ENCODE data around the gene HOXB5.

The HOXB5 gene

DNA sequence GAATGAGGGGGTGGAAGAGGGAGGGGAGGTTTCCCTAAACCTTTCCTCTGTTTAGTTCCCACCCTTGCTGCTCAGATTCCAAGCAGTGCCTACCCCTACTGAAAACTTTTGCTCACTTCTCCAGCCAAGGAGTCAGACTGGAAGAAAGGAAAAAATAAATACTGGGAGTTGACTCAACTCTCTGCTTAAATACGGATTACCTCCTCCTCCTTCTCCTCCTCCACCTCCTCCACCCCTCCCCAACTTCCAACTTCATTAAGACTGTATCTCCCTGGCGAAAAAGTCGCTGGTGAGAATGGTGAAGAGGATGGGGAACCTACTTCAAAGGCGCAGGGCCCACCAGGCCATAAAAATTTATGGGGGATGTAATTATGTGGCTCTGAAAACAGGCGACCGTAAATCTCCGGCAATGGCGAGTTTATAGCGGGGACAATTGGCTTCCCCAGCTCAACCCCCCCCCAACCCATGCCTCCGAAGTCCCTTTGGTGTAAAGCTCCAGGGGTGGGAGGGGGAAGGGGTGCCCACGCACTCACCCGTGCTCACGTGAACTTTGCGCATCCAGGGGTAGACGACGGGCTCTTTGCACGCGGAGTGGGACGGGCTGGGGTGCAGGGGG, 16.1 kb downstream of the HOXB5 start (continued):
- TF ChIP-seq ZNF76 (tag by site-specific recombination; IDR thresholded peaks at IDR 0.05; ENCODE audit: borderline replicate concordance, low read depth) (peak; percentile 60; the same call in 1 of the 2 replicates), ZNF138 (tag by site-specific recombination; IDR thresholded peaks at IDR 0.05; ENCODE audit: borderline replicate concordance) (no peak), ZBTB1 (tag by site-specific recombination; IDR thresholded peaks at IDR 0.05) (no peak; the same call in 1 of the 2 replicates), HOXA7 (CRISPR knock-in tag; IDR thresholded peaks at IDR 0.05; ENCODE audit: borderline replicate concordance) (no peak), ZNF548 (tag by site-specific recombination; IDR thresholded peaks at IDR 0.05) (no peak), ZNF514 (tag by site-specific recombination; IDR thresholded peaks at IDR 0.05) (no peak), ZNF157 (tag by site-specific recombination; IDR thresholded peaks at IDR 0.05) (no peak), ZNF785 (tag by site-specific recombination; IDR thresholded peaks at IDR 0.05) (0 out of 2 replicates have a peak, but pooled peaks have one; percentile 45), YY2 (tag by site-specific recombination; IDR thresholded peaks at IDR 0.05) (no peak), ZNF2 (tag by site-specific recombination; IDR thresholded peaks at IDR 0.05) (peak; percentile 66), ZSCAN16 (tag by site-specific recombination; IDR thresholded peaks at IDR 0.05) (peak; percentile 81; the same call in 1 of the 2 replicates), ZBTB21 (tag by site-specific recombination; IDR thresholded peaks at IDR 0.05) (0 out of 2 replicates have a peak, but pooled peaks have one; percentile 42), ZNF335 (tag by site-specific recombination; conservative IDR thresholded peaks at IDR 0.05) (peak; percentile 57), ZNF223 (tag by site-specific recombination; IDR thresholded peaks at IDR 0.05) (peak; percentile 30; the same call in 1 of the 2 replicates), ZNF292 (tag by site-specific recombination; IDR thresholded peaks at IDR 0.05; ENCODE audit: borderline replicate concordance, low read depth) (no peak), ZXDB (tag by site-specific recombination; IDR thresholded peaks at IDR 0.05) (peak; percentile 97), GLIS1 (tag by site-specific recombination; IDR thresholded peaks at IDR 0.05) (peak; percentile 85), ZNF19 (tag by site-specific recombination; IDR thresholded peaks at IDR 0.05; ENCODE audit: low read depth) (no peak), TRIM28 (IDR thresholded peaks at IDR 0.05; ENCODE audit: borderline replicate concordance, low read length) (no peak), ZNF777 (tag by site-specific recombination; IDR thresholded peaks at IDR 0.05; ENCODE audit: borderline replicate concordance) (no peak), GLI4 (tag by site-specific recombination; IDR thresholded peaks at IDR 0.05) (no peak), ZNF404 (tag by site-specific recombination; IDR thresholded peaks at IDR 0.05) (no peak), HOXD13 (CRISPR knock-in tag; IDR thresholded peaks at IDR 0.05; ENCODE audit: borderline replicate concordance) (peak; percentile 40; the same call in 1 of the 2 replicates), ZFP37 (tag by site-specific recombination; IDR thresholded peaks at IDR 0.05) (peak; percentile 25; the same call in 1 of the 2 replicates), MYNN (tag by site-specific recombination; IDR thresholded peaks at IDR 0.05; ENCODE audit: borderline replicate concordance) (no peak; the same call in 1 of the 2 replicates), CTCF (tag by site-specific recombination; IDR thresholded peaks at IDR 0.05) (no peak), ZNF155 (tag by site-specific recombination; IDR thresholded peaks at IDR 0.05) (no peak)
- TF ChIP-seq, protein P1, sequence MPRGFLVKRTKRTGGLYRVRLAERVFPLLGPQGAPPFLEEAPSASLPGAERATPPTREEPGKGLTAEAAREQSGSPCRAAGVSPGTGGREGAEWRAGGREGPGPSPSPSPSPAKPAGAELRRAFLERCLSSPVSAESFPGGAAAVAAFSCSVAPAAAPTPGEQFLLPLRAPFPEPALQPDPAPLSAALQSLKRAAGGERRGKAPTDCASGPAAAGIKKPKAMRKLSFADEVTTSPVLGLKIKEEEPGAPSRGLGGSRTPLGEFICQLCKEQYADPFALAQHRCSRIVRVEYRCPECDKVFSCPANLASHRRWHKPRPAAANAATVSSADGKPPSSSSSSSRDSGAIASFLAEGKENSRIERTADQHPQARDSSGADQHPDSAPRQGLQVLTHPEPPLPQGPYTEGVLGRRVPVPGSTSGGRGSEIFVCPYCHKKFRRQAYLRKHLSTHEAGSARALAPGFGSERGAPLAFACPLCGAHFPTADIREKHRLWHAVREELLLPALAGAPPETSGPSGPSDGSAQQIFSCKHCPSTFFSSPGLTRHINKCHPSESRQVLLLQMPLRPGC (tag by site-specific recombination; IDR thresholded peaks at IDR 0.05), result peak; percentile 92
- TF ChIP-seq, protein P2, sequence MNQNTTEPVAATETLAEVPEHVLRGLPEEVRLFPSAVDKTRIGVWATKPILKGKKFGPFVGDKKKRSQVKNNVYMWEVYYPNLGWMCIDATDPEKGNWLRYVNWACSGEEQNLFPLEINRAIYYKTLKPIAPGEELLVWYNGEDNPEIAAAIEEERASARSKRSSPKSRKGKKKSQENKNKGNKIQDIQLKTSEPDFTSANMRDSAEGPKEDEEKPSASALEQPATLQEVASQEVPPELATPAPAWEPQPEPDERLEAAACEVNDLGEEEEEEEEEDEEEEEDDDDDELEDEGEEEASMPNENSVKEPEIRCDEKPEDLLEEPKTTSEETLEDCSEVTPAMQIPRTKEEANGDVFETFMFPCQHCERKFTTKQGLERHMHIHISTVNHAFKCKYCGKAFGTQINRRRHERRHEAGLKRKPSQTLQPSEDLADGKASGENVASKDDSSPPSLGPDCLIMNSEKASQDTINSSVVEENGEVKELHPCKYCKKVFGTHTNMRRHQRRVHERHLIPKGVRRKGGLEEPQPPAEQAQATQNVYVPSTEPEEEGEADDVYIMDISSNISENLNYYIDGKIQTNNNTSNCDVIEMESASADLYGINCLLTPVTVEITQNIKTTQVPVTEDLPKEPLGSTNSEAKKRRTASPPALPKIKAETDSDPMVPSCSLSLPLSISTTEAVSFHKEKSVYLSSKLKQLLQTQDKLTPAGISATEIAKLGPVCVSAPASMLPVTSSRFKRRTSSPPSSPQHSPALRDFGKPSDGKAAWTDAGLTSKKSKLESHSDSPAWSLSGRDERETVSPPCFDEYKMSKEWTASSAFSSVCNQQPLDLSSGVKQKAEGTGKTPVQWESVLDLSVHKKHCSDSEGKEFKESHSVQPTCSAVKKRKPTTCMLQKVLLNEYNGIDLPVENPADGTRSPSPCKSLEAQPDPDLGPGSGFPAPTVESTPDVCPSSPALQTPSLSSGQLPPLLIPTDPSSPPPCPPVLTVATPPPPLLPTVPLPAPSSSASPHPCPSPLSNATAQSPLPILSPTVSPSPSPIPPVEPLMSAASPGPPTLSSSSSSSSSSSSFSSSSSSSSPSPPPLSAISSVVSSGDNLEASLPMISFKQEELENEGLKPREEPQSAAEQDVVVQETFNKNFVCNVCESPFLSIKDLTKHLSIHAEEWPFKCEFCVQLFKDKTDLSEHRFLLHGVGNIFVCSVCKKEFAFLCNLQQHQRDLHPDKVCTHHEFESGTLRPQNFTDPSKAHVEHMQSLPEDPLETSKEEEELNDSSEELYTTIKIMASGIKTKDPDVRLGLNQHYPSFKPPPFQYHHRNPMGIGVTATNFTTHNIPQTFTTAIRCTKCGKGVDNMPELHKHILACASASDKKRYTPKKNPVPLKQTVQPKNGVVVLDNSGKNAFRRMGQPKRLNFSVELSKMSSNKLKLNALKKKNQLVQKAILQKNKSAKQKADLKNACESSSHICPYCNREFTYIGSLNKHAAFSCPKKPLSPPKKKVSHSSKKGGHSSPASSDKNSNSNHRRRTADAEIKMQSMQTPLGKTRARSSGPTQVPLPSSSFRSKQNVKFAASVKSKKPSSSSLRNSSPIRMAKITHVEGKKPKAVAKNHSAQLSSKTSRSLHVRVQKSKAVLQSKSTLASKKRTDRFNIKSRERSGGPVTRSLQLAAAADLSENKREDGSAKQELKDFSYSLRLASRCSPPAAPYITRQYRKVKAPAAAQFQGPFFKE (tag by site-specific recombination; IDR thresholded peaks at IDR 0.05; ENCODE audit: borderline replicate concordance), result no peak
